H1 (cell line): Measurements from ENCODE around the gene STXBP5. TPM values are rescaled to one million over a fixed set of nuclear protein-coding genes. Genes with fewer than 3 reads are reported as not detected.

Experiments
- CTCF ChIA-PET: fragments of 300-600 bp; sonication (Branson Sonifier 250); formaldehyde crosslinking; loops from one replicate; lab custom pipeline; 2021; ENCODE audit not compliant: partially characterized antibody; lab: Charles Lee
- POLR2A ChIA-PET: fragments of 300-600 bp; sonication (Branson Sonifier 250); formaldehyde crosslinking; loops from one replicate; lab custom pipeline; 2021; ENCODE audit warnings: inconsistent platforms; ENCODE audit not compliant: partially characterized antibody; lab: Charles Lee
- DNase-seq, 2 experiments: peaks; one replicate each; pipeline versions ENCODE4 v3.0.0 to v3.0.0-alpha.2; 2010 to 2022; ENCODE audit warnings: low spot score in 2 of 2, low read depth in 1 of 2, mixed read lengths in 1 of 2
- FAIRE-seq: peaks from 2 replicates; lab custom pipeline; 2011; peaks lifted over from hg19 to GRCh38; lab: Jason Lieb, UNC
- H2AFZ ChIP-seq: 2 replicates; pipeline ENCODE4 v1.8.1; 2012; ENCODE audit warnings: low read length, inconsistent platforms
- H2AK5ac ChIP-seq: 2 replicates; pipeline ENCODE4 v1.6.1; 2013; ENCODE audit warnings: low read depth, low read length
- H2BK120ac ChIP-seq: replicated peaks from 2 replicates; pipeline ENCODE3; 2013; ENCODE audit warnings: low read depth, low read length, inconsistent platforms
- H2BK12ac ChIP-seq: 2 replicates; pipeline ENCODE4 v1.6.1; 2013; ENCODE audit warnings: low read depth, low read length
- H2BK15ac ChIP-seq: 2 replicates; pipeline ENCODE4 v1.6.1; 2013; ENCODE audit warnings: low read length
- H2BK20ac ChIP-seq: 2 replicates; pipeline ENCODE4 v1.6.1; 2013; ENCODE audit warnings: low read length
- H2BK5ac ChIP-seq: 2 replicates; pipeline ENCODE4 v1.6.1; 2013; ENCODE audit warnings: low read depth, low read length
- H3K14ac ChIP-seq: 2 replicates; pipeline ENCODE4 v1.6.1; 2013; ENCODE audit warnings: inconsistent platforms; ENCODE audit not compliant: insufficient read length
- H3K18ac ChIP-seq: 2 replicates; pipeline ENCODE4 v1.6.1; 2013; ENCODE audit warnings: low read length; ENCODE audit errors: extremely low read depth
- H3K23ac ChIP-seq: 2 replicates; pipeline ENCODE4 v1.6.1; 2013; ENCODE audit warnings: inconsistent platforms; ENCODE audit not compliant: insufficient read length
- H3K23me2 ChIP-seq: 2 replicates; pipeline ENCODE4 v1.6.1; 2013; ENCODE audit warnings: low read depth, low read length
- H3K27ac ChIP-seq: 2 replicates; pipeline ENCODE4 v1.6.1; 2011; ENCODE audit warnings: low read depth, low read length, inconsistent platforms
- H3K27me3 ChIP-seq, 4 experiments: replicated peaks in 1 of 4; 1 replicate in 1 of 4; 2 replicates in 3 of 4; pipeline versions ENCODE4 v1.6.1 to v1.8.1; 2011 to 2013; ENCODE audit warnings: low read length in 3 of 4, mild to moderate bottlenecking in 3 of 4, inconsistent platforms in 2 of 4, mixed read lengths in 2 of 4, moderate library complexity in 1 of 4; ENCODE audit not compliant: control insufficient read depth in 3 of 4, insufficient read depth in 3 of 4; ENCODE audit errors: extremely low read depth in 1 of 4
- H3K36me3 ChIP-seq, 4 experiments: 2 replicates each; pipeline versions ENCODE4 v1.6.1 to v1.8.1; 2011 to 2013; ENCODE audit warnings: mild to moderate bottlenecking in 4 of 4, low read length in 3 of 4, moderate library complexity in 2 of 4, control low read depth in 1 of 4, inconsistent platforms in 1 of 4; ENCODE audit not compliant: insufficient read depth in 4 of 4, control insufficient read depth in 2 of 4
- H3K4ac ChIP-seq: replicated peaks from 2 replicates; pipeline ENCODE3; 2013; ENCODE audit warnings: low read length, low read depth, mixed read lengths, inconsistent platforms; ENCODE audit not compliant: insufficient read length
- H3K4me1 ChIP-seq, 4 experiments: replicated peaks in 1 of 4; 1 replicate in 1 of 4; 2 replicates in 3 of 4; pipeline versions ENCODE4 v1.6.1 to v1.8.1; 2011 to 2013; ENCODE audit warnings: low read length in 3 of 4, inconsistent platforms in 2 of 4, mixed read lengths in 1 of 4; ENCODE audit not compliant: insufficient read depth in 4 of 4, control insufficient read depth in 3 of 4
- H3K4me2 ChIP-seq, 2 experiments: 2 replicates each; pipeline versions ENCODE4 v1.6.1 to v1.8.1; 2011 to 2013; ENCODE audit warnings: low read depth in 2 of 2, low read length in 2 of 2, control low read depth in 1 of 2, inconsistent platforms in 1 of 2, mild to moderate bottlenecking in 1 of 2; ENCODE audit not compliant: insufficient read depth in 1 of 2
- H3K4me3 ChIP-seq, 4 experiments: fragments of 200-600, 300-600 bp in 1 of 4; sonication (generic), shearing (Covaris generic), sonication (Bioruptor Twin) in 1 of 4; 2 replicates each; pipeline versions ENCODE4 v1.5.1 to v1.8.1; 2011 to 2016; ENCODE audit warnings: low read length in 4 of 4, low read depth in 3 of 4, control low read depth in 2 of 4, inconsistent platforms in 2 of 4, mild to moderate bottlenecking in 2 of 4, mixed read lengths in 1 of 4, moderate library complexity in 1 of 4; ENCODE audit not compliant: insufficient read depth in 2 of 4; ENCODE audit errors: extremely low read depth in 1 of 4
- H3K56ac ChIP-seq: replicated peaks from 2 replicates; pipeline ENCODE3; 2013; ENCODE audit warnings: low read depth, mild to moderate bottlenecking, mixed read lengths, low read length, inconsistent platforms; ENCODE audit not compliant: insufficient read length
- H3K79me1 ChIP-seq: 2 replicates; pipeline ENCODE4 v1.6.1; 2013; ENCODE audit warnings: low read depth, low read length, control low read depth
- H3K79me2 ChIP-seq, 2 experiments: 2 replicates each; pipeline versions ENCODE4 v1.6.1 to v1.8.1; 2012 to 2013; ENCODE audit warnings: low read length in 2 of 2, mild to moderate bottlenecking in 2 of 2, inconsistent platforms in 1 of 2; ENCODE audit not compliant: insufficient read depth in 2 of 2, control insufficient read depth in 1 of 2
- H3K9ac ChIP-seq, 4 experiments: replicated peaks in 1 of 4; 1 replicate in 1 of 4; 2 replicates in 3 of 4; pipeline versions ENCODE4 v1.6.1 to v1.8.1; 2011 to 2013; ENCODE audit warnings: low read depth in 3 of 4, low read length in 3 of 4, control low read depth in 2 of 4, mild to moderate bottlenecking in 2 of 4, moderate library complexity in 2 of 4, inconsistent platforms in 1 of 4; ENCODE audit errors: extremely low read depth in 1 of 4
- H3K9me3 ChIP-seq, 2 experiments: 2 replicates each; pipeline versions ENCODE4 v1.6.1 to v1.8.1; 2012 to 2013; ENCODE audit warnings: mild to moderate bottlenecking in 2 of 2, moderate library complexity in 2 of 2, control low read depth in 1 of 2, inconsistent platforms in 1 of 2, low read depth in 1 of 2, low read length in 1 of 2, mixed read lengths in 1 of 2; ENCODE audit not compliant: insufficient read depth in 2 of 2
- H4K20me1 ChIP-seq, 2 experiments: replicated peaks in 1 of 2; 2 replicates each; pipeline versions ENCODE3 to v1.8.1; 2011 to 2013; ENCODE audit warnings: inconsistent platforms in 2 of 2, low read length in 2 of 2, mild to moderate bottlenecking in 1 of 2; ENCODE audit not compliant: insufficient read depth in 2 of 2, control insufficient read depth in 1 of 2
- H4K5ac ChIP-seq: 2 replicates; pipeline ENCODE4 v1.6.1; 2013; ENCODE audit warnings: low read length, low read depth, mixed read lengths, inconsistent platforms; ENCODE audit not compliant: insufficient read length
- H4K8ac ChIP-seq: 2 replicates; pipeline ENCODE4 v1.8.0; 2013; ENCODE audit warnings: mild to moderate bottlenecking, moderate library complexity, low read length, inconsistent platforms; ENCODE audit not compliant: insufficient read depth; ENCODE audit errors: extremely low read depth
- H4K91ac ChIP-seq: replicated peaks from 2 replicates; pipeline ENCODE3; 2013; ENCODE audit warnings: low read length, mixed read lengths, inconsistent platforms; ENCODE audit not compliant: insufficient read length
- BACH1 ChIP-seq: IDR thresholded peaks from 2 replicates; pipeline ENCODE4 v1.6.1; 2012; ENCODE audit warnings: low read length, improper control_type of control experiment
- BCL11A ChIP-seq, 2 experiments: IDR thresholded peaks; one replicate each; pipeline ENCODE4 v1.6.1; 2011; ENCODE audit warnings: low read depth in 2 of 2, low read length in 2 of 2, mild to moderate bottlenecking in 2 of 2
- BRCA1 ChIP-seq: IDR thresholded peaks from 2 replicates; pipeline ENCODE4 v1.6.1; 2012; ENCODE audit warnings: low read depth, low read length, improper control_type of control experiment
- GTF2F1 ChIP-seq: IDR thresholded peaks from 2 replicates; pipeline ENCODE4 v1.6.1; 2012; ENCODE audit warnings: low read depth, low read length, improper control_type of control experiment, borderline replicate concordance
- JUN ChIP-seq: IDR thresholded peaks from 2 replicates; pipeline ENCODE4 v1.6.1; 2011; ENCODE audit warnings: low read depth, mild to moderate bottlenecking, improper control_type of control experiment, low read length
- JUND ChIP-seq: IDR thresholded peaks from 2 replicates; pipeline ENCODE4 v1.6.1; 2011; ENCODE audit warnings: mild to moderate bottlenecking, improper control_type of control experiment, low read length
- KDM4A ChIP-seq: IDR thresholded peaks from one replicate; pipeline ENCODE4 v1.7.1; 2012; ENCODE audit warnings: low read depth, mild to moderate bottlenecking, moderate library complexity, low read length, inconsistent platforms; ENCODE audit not compliant: severe bottlenecking
- KDM5A ChIP-seq: fragments of 200-600 bp; IDR thresholded peaks from 2 replicates; pipeline ENCODE4 v1.7.1; 2012; ENCODE audit warnings: mild to moderate bottlenecking, low read length, inconsistent platforms, mixed read lengths
- POLR2AphosphoS5 ChIP-seq: IDR thresholded peaks from 2 replicates; pipeline ENCODE4 v1.6.1; 2011; ENCODE audit warnings: low read depth, low read length
- RFX5 ChIP-seq: IDR thresholded peaks from 2 replicates; pipeline ENCODE4 v1.6.1; 2011; ENCODE audit warnings: low read depth, low read length, improper control_type of control experiment, borderline replicate concordance
- SP4 ChIP-seq: IDR thresholded peaks from 2 replicates; pipeline ENCODE4 v1.6.1; 2012; ENCODE audit warnings: low read length, inconsistent platforms
- SUZ12 ChIP-seq: fragments of 200-600 bp; sonication (generic); IDR thresholded peaks from 2 replicates; pipeline ENCODE4 v1.6.1; 2012; ENCODE audit warnings: mild to moderate bottlenecking, inconsistent platforms, low read length, moderate library complexity, mixed read lengths
- TBP ChIP-seq: IDR thresholded peaks from 2 replicates; pipeline ENCODE4 v1.6.1; 2011; ENCODE audit warnings: low read depth, low read length, improper control_type of control experiment
- polyA plus RNA-seq, 7 experiments: library from polyadenylated mRNA; depleted of rRNA in 3 of 7; stranded (reverse) in 5 of 7; unstranded in 2 of 7; fragments of >200 nt in 5 of 7; fragments of 200-250 nt in 2 of 7; gene quantifications; 1 replicate in 5 of 7; 2 replicates in 1 of 7; 4 replicates in 1 of 7; pipeline versions ENCODE4 v1.2.1 to v1.2.3, GENCODE V29; 2011 to 2013; ENCODE audit warnings: missing spikeins in 2 of 7, mixed read lengths in 2 of 7
- total RNA-seq: library from RNA; stranded (reverse); fragmentation: NEBNext Ultra II Directional; extraction: Animal tissue kit (Norgen Biotek cat#: 25700); gene quantifications from 2 replicates; pipeline ENCODE4 v1.2.1, GENCODE V29; 2021
- TF ChIP-seq, protein P1 (sequence below): IDR thresholded peaks from 2 replicates; pipeline ENCODE4 v1.6.1; 2012; ENCODE audit warnings: inconsistent platforms
- TF ChIP-seq, protein P2 (sequence below): IDR thresholded peaks from 2 replicates; pipeline ENCODE4 v1.6.1; 2011; ENCODE audit warnings: low read length, improper control_type of control experiment

The STXBP5 gene
- total and polyA plus RNA-seq, 2 of the 8 experiments (the other 6 are each of a cell fraction or from before 2014, with no cell fraction given): 2.7 to 10.8 TPM

DNA sequence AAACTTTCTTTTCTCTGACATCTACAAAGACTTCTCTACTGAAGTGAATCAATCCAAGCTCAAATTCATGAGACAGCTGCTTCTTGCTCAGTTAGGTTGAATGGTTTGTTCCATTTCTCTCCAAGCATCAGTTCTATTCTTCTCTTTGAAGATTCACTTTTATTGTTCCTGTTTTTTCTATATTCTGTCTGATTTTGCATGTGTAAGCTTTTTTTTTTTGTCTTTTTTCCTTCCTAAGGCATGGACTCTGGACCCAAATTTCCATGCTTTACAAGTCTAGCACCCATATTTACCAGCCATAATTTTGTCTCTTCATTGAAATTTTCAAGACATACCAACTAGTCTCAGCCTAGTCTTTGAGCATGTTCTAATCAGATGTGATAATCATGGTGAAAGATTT is 25.9 kb upstream of the STXBP5 start:
- Histone ChIP-seq H3K23ac (no peak overlapping the region), H2BK20ac (no peak overlapping the region), H3K27ac (no peak overlapping the region), H4K5ac (no peak overlapping the region), H4K91ac (no peak overlapping the region), H3K4me1 (no peaks in the 10 kb centered on the region), H2BK15ac (no peak overlapping the region), H3K79me1 (no peaks in the 10 kb centered on the region), H3K4ac (no peak overlapping the region), H3K14ac (no peak overlapping the region), H3K56ac (no peak overlapping the region), H3K27me3 (no peaks in the 10 kb centered on the region), H3K9ac (no peak overlapping the region), H3K23me2 (no peaks in the 10 kb centered on the region), H3K4me3 (no peak overlapping the region), H3K36me3 (no peaks in the 10 kb centered on the region), H2AK5ac (no peak overlapping the region), H2BK5ac (no peak overlapping the region), H4K8ac (no peak overlapping the region), H2BK12ac (no peak overlapping the region), H3K79me2 (no peaks in the 10 kb centered on the region), H2BK120ac (no peak overlapping the region), H2AFZ (no peak overlapping the region), H3K9me3 (no peaks in the 10 kb centered on the region), H3K18ac (no peak overlapping the region), H3K4me2 (no peak overlapping the region), H4K20me1 (no peaks in the 10 kb centered on the region)
- POLR2A ChIA-PET: no interaction called here
- FAIRE-seq (no peak), DNase-seq (no peak)
- CTCF ChIA-PET: interaction anchor here (0.6 kb wide), 1 partner anchor 324 kb away, joined by 3 read pairs; no protein-coding TSS in a partner anchor
- TF ChIP-seq, protein P1, sequence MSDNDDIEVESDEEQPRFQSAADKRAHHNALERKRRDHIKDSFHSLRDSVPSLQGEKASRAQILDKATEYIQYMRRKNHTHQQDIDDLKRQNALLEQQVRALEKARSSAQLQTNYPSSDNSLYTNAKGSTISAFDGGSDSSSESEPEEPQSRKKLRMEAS: no peak
- TF ChIP-seq KDM5A (no peak), KDM4A (no peak), JUND (no peak), JUN (no peak), GTF2F1 (no peak), SUZ12 (no peak), POLR2AphosphoS5 (no peak), BRCA1 (no peak), BACH1 (no peak), RFX5 (no peak), TBP (no peak), SP4 (no peak), BCL11A (IDR thresholded peaks at IDR 0.05; ENCODE audit: low read depth in 2 of 2, low read length in 2 of 2) (no peak)
- TF ChIP-seq, protein P2, sequence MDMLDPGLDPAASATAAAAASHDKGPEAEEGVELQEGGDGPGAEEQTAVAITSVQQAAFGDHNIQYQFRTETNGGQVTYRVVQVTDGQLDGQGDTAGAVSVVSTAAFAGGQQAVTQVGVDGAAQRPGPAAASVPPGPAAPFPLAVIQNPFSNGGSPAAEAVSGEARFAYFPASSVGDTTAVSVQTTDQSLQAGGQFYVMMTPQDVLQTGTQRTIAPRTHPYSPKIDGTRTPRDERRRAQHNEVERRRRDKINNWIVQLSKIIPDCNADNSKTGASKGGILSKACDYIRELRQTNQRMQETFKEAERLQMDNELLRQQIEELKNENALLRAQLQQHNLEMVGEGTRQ: no peak
